HepG2 (cell line): ENCODE data around the gene CDNF.

Experiments used
- AGO2 ChIP-seq: fragments of 200-400 bp; formaldehyde crosslinking; optimal IDR thresholded peaks from 2 replicates; pipeline ENCODE3; 2017; ENCODE audit warnings: mild to moderate bottlenecking, low read depth, low read length, moderate library complexity
- ATF1 ChIP-seq: IDR thresholded peaks from 2 replicates; pipeline ENCODE4 v1.6.1; 2016; ENCODE audit warnings: mild to moderate bottlenecking, control low read depth
- CTCF ChIP-seq: sonication (generic); formaldehyde crosslinking; IDR thresholded peaks from 2 replicates; pipeline ENCODE4 v1.5.0; 2020; ENCODE audit warnings: mild to moderate bottlenecking, missing genetic modification reagents, moderate library complexity
- EP300 ChIP-seq, 3 experiments: sonication (generic) in 1 of 3; formaldehyde crosslinking in 1 of 3; IDR thresholded peaks; 2 replicates each; pipeline versions ENCODE4 v1.5.1 to v1.6.1; 2011 to 2020; ENCODE audit warnings: low read depth in 2 of 3, low read length in 2 of 3, borderline replicate concordance in 1 of 3, improper control_type of control experiment in 1 of 3, mild to moderate bottlenecking in 1 of 3, missing genetic modification reagents in 1 of 3, moderate library complexity in 1 of 3
- FIP1L1 ChIP-seq: fragments of 200-400 bp; formaldehyde crosslinking; IDR thresholded peaks from 2 replicates; pipeline ENCODE4 v1.6.1; 2018; ENCODE audit warnings: low read depth, mild to moderate bottlenecking, low read length, moderate library complexity, borderline replicate concordance; ENCODE audit not compliant: insufficient read depth
- KDM1A ChIP-seq: IDR thresholded peaks from 2 replicates; pipeline ENCODE4 v1.6.1; 2016; ENCODE audit warnings: missing compliant biosample characterization
- POLR2AphosphoS5 ChIP-seq: IDR thresholded peaks from 2 replicates; pipeline ENCODE4 v1.6.1; 2012; ENCODE audit warnings: low read depth, low read length
- RARA ChIP-seq: IDR thresholded peaks from 2 replicates; pipeline ENCODE4 v1.6.1; 2016; ENCODE audit warnings: missing genetic modification reagents, missing compliant biosample characterization
- ZNF431 ChIP-seq: sonication (generic); formaldehyde crosslinking; IDR thresholded peaks from 2 replicates; pipeline ENCODE4 v1.9.0; 2022; ENCODE audit warnings: missing genetic modification reagents, low read depth, mild to moderate bottlenecking, borderline replicate concordance

GRCh38 chr10:14859775-14860174 is 21.9 kb upstream of the CDNF start:
- TF ChIP-seq ZNF431 (CRISPR knock-in tag): no peak
- no peak for TF ChIP-seq KDM1A
- no peak for TF ChIP-seq POLR2AphosphoS5
- no peak for TF ChIP-seq RARA (CRISPR knock-in tag)
- TF ChIP-seq CTCF: no peak
- no peak for TF ChIP-seq AGO2
- TF ChIP-seq ATF1 (CRISPR knock-in tag): no peak
- TF ChIP-seq EP300 (IDR thresholded peaks at IDR 0.05; ENCODE audit: low read depth in 2 of 2, low read length in 2 of 2): no peak
- TF ChIP-seq EP300 (CRISPR knock-in tag; IDR thresholded peaks at IDR 0.05; ENCODE audit: borderline replicate concordance): no peak
- no peak for TF ChIP-seq FIP1L1
